Natural killer cell treated with Interleukin-12 subunit alpha and Interleukin-12 subunit beta and Interleukin-15 and Interleukin-18, amount 100 ng/mL, for 72 hours (primary cell): ENCODE results near the gene PTPN9. TPM values are rescaled to one million over a fixed set of nuclear protein-coding genes. Genes with fewer than 3 reads are reported as not detected.

Experiments
- ATAC-seq, 2 donors: fragments of 150-1000 bp; cut with Tn5 transposase in 1 of 2; sonication (Bioruptor Pico), chemical (Tn5 transposase) in 1 of 2; 2 replicates each; pipeline ENCODE4 v1.10.0; 2021
- DNase-seq: peaks from one replicate; pipeline ENCODE4 v3.0.0; 2022; ENCODE audit warnings: low spot score
- H3K27ac Mint-ChIP-seq, 2 donors: 1 replicate in 1 of 2; 2 replicates in 1 of 2; pipeline ENCODE4 v1.8.0; 2022; ENCODE audit warnings: mixed read lengths in 2 of 2, mild to moderate bottlenecking in 1 of 2, moderate library complexity in 1 of 2
- H3K27me3 Mint-ChIP-seq, 2 donors: 1 replicate in 1 of 2; 2 replicates in 1 of 2; pipeline ENCODE4 v1.8.0; 2022; ENCODE audit warnings: mixed read lengths in 2 of 2
- H3K36me3 Mint-ChIP-seq: one replicate; pipeline ENCODE4 v1.8.0; 2022; ENCODE audit warnings: mixed read lengths
- H3K4me1 Mint-ChIP-seq, 2 donors: 1 replicate in 1 of 2; 2 replicates in 1 of 2; pipeline ENCODE4 v1.8.0; 2022; ENCODE audit warnings: low read depth in 2 of 2, mixed read lengths in 2 of 2, mild to moderate bottlenecking in 1 of 2
- H3K4me3 Mint-ChIP-seq: one replicate; pipeline ENCODE4 v1.8.0; 2022; ENCODE audit warnings: mixed read lengths
- H3K9me3 Mint-ChIP-seq: 2 replicates; pipeline ENCODE4 v1.8.0; 2022; ENCODE audit warnings: mixed read lengths
- total RNA-seq, 2 donors: library from RNA; stranded (reverse); gene quantifications; one replicate each; pipeline ENCODE4 v1.2.3, GENCODE V29; 2022

The PTPN9 gene
- total RNA-seq, result 10 to 100 TPM; 30.0 to 34.2 TPM

GRCh38 chr15:75578948-75579920, at the start of gene PTPN9:
Gene PTPN9 (minus strand): TSS chr15:75579315. CDS start chr15:75578776, 539 bp downstream.
- Mint-ChIP-seq H3K27ac (peak within 1 kb of the TSS; percentile 83 to 92), H3K4me1 (peaks cover 17 to 23% of the 10 kb centered on the region in 2 donors), H3K9me3 (no peaks in the 10 kb centered on the region), H3K27me3 (no peaks in the 10 kb centered on the region), H3K4me3 (peak within 1 kb of the TSS; percentile 93), H3K36me3 (no peaks in the 10 kb centered on the region)
- ATAC-seq, result peak; percentile 89 to 91
- DNase-seq, result peak; percentile 85

- H3K9me3 Mint-ChIP-seq, result no peaks in the 10 kb centered on the region
- no peaks in the 10 kb centered on the region for H3K36me3 Mint-ChIP-seq
- H3K4me1 Mint-ChIP-seq, result peaks cover 19 to 20% of the 10 kb centered on the region in 2 donors
- DNase-seq (peak; percentile 95), ATAC-seq (peak; percentile 96 to 97)
- no peaks in the 10 kb centered on the region for H3K27me3 Mint-ChIP-seq
- peak within 1 kb of the TSS; percentile 95 for H3K4me3 Mint-ChIP-seq
- peak within 1 kb of the TSS; percentile 97 to 99 for H3K27ac Mint-ChIP-seq
Observed at GRCh38 chr15:75625542-75626347, 46.6 kb upstream of the PTPN9 start, which contains the start of gene SNUPN. Gene SNUPN (minus strand): TSS chr15:75625725. CDS start chr15:75621051, 4,674 bp downstream.

GRCh38 chr15:75622505-75622904, 43.4 kb upstream of the PTPN9 start:
- Mint-ChIP-seq H3K9me3 (no peaks in the 10 kb centered on the region), H3K4me3 (no peak overlapping the region), H3K4me1 (peaks cover 26 to 27% of the 10 kb centered on the region in 2 donors), H3K27ac (peak overlapping the region in 1 of 2 donors; percentile 74), H3K36me3 (no peaks in the 10 kb centered on the region), H3K27me3 (no peaks in the 10 kb centered on the region)
- no peak for ATAC-seq
- DNase-seq, result no peak

GRCh38 chr15:75620841-75621391, 41.8 kb upstream of the PTPN9 start:
- no peak for ATAC-seq
- peak overlapping the region; percentile 10 to 74 for H3K27ac Mint-ChIP-seq
- H3K36me3 Mint-ChIP-seq, result peaks cover 2% of the 10 kb centered on the region
- no peak for DNase-seq
- H3K4me1 Mint-ChIP-seq, result peaks cover 19 to 20% of the 10 kb centered on the region in 2 donors
- no peak overlapping the region for H3K4me3 Mint-ChIP-seq
- H3K27me3 Mint-ChIP-seq, result no peaks in the 10 kb centered on the region
- no peaks in the 10 kb centered on the region for H3K9me3 Mint-ChIP-seq

DNA sequence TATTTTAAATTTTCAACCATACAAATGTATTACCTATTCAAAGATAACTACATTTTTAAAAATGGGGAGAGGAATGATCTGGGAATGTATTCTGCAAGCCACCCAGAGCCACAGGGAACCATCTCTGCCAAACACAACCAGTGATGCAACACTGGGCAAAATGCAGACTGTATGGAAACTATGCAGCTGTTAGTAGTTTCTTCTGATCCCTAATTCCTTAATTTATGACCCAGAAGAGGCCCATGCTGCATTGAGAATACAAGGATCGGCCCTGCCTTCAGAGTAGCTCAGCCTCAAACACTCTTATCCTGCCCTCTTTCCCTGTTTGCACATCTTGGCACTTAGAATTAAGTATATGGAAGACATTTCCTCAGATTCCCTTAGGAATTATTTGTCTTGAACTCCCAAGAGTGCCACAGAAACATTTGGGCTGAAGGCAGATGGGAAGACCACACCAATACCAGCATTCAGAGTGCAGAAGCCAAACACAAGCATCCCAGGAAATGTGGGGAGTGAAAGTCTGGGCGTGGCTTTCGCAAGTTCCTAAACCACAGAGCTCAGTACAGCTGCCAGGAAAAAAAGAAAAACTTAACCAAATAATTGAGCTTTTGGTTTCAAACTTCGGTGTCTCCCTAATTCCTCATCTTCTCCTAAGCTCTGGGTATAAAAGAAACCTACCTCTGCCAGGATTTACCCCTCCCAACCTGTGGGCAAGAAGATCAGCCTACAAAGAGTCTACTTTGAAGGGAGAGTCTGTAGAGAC, 41.1 kb upstream of the PTPN9 start:
- Mint-ChIP-seq H3K4me3 (no peak overlapping the region), H3K4me1 (peaks cover 17 to 20% of the 10 kb centered on the region in 2 donors), H3K36me3 (peaks cover 9% of the 10 kb centered on the region)

GRCh38 chr15:75616766-75617165, 37.7 kb upstream of the PTPN9 start:
- H3K27me3 Mint-ChIP-seq, result no peaks in the 10 kb centered on the region
- no peaks in the 10 kb centered on the region for H3K9me3 Mint-ChIP-seq
- DNase-seq (no peak), ATAC-seq (no peak)
- no peak overlapping the region for H3K27ac Mint-ChIP-seq
- H3K4me3 Mint-ChIP-seq, result no peak overlapping the region
- peaks cover 17% of the 10 kb centered on the region in 2 donors for H3K4me1 Mint-ChIP-seq
- H3K36me3 Mint-ChIP-seq, result peaks cover 23% of the 10 kb centered on the region

More for the DNA sequence above, 41.1 kb upstream of the PTPN9 start:
- H3K27me3 Mint-ChIP-seq, result no peaks in the 10 kb centered on the region
- DNase-seq (no peak), ATAC-seq (no peak)
- peak overlapping the region; percentile 10 to 74 for H3K27ac Mint-ChIP-seq
- H3K9me3 Mint-ChIP-seq, result no peaks in the 10 kb centered on the region

DNA sequence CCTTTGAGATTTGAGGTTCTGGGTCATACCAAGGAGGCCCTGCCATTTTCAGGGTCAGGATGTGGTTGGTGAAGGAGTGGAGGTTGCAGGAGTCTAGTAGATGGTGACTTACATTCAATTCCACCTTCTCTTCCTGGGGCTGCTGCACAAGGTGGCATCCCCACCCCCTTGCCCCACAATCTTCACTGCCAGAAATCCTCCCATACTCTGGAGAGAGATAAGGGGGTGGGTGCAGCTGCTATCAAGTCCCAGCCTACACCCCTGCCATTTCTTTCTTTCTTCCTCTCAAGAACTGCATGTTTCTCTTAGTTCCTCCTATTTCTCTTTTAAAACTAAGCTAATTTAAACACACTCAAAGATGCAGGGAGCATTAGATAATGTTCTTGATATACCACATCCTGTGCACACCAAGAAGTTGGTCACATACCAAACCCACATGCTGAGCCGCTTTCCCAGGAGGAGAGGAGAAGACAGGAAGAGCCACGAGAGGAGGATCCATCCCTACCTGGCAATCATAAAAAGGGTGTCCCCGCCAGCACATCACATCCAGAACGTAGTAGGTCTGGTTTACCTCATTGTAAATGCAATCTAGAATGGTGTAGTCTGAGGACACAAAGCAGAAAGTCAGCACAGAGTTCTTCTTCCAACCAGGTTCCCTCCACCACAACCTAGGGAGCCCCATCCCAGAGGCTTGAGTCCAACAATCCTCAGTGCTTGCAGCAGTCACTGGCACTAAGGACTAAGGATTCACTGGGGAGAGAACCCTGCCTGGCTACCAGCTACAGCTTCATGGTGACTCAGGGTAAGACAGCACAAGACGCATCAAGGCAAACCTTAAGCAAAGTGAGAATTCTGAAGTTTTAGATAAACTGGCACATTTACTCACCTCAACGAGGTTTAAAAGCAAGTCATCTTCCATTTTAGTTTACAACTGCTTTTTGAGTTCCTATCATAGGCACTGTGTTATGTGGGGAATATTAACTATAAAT, 27.9 kb upstream of the PTPN9 start:
- Mint-ChIP-seq H3K4me3 (peak overlapping the region; percentile 72), H3K9me3 (no peaks in the 10 kb centered on the region), H3K36me3 (peaks cover 11% of the 10 kb centered on the region), H3K27me3 (no peaks in the 10 kb centered on the region), H3K4me1 (peaks cover 32 to 34% of the 10 kb centered on the region in 2 donors), H3K27ac (peak overlapping the region; percentile 77 to 86)
- DNase-seq (no peak), ATAC-seq (peak; percentile 59 to 77)

- no peaks in the 10 kb centered on the region for H3K9me3 Mint-ChIP-seq
- DNase-seq, result no peak
- peaks cover 32 to 34% of the 10 kb centered on the region in 2 donors for H3K4me1 Mint-ChIP-seq
- H3K4me3 Mint-ChIP-seq, result peak overlapping the region; percentile 72
- H3K27me3 Mint-ChIP-seq, result no peaks in the 10 kb centered on the region
- H3K27ac Mint-ChIP-seq, result peak overlapping the region; percentile 77 to 86
- no peak for ATAC-seq
- H3K36me3 Mint-ChIP-seq, result peaks cover 10% of the 10 kb centered on the region
Observed at GRCh38 chr15:75606026-75606425, 26.9 kb upstream of the PTPN9 start.

DNA sequence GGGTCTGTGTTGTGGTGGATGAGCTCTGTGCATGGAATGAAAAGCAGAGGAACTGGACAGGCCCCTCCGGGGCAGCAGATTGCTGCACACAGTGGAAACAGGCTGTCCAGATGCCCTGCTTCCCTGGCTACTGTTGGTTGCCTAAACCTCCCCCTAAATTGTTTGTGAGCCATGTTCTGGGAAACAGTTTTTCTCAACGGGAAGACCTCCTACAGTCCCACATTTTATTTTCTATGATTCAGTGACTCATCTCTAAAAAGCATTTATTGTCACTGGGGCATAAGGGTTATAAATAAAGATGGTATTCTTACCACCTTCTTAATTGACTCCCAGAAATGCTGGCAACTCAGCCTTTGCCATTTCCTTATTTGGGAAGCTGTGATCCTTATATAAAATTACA, 20.3 kb upstream of the PTPN9 start:
- no peaks in the 10 kb centered on the region for H3K27me3 Mint-ChIP-seq
- peaks cover 25 to 28% of the 10 kb centered on the region in 2 donors for H3K4me1 Mint-ChIP-seq
- H3K4me3 Mint-ChIP-seq, result no peak overlapping the region
- peak overlapping the region in 1 of 2 donors; percentile 76 for H3K27ac Mint-ChIP-seq
- H3K36me3 Mint-ChIP-seq, result peaks cover 11% of the 10 kb centered on the region
- ATAC-seq (no peak), DNase-seq (no peak)
- H3K9me3 Mint-ChIP-seq, result no peaks in the 10 kb centered on the region

GRCh38 chr15:75598361-75598760, 19.2 kb upstream of the PTPN9 start:
- Mint-ChIP-seq H3K27ac (peak overlapping the region; percentile 76 to 90), H3K9me3 (no peaks in the 10 kb centered on the region), H3K27me3 (no peaks in the 10 kb centered on the region), H3K36me3 (peaks cover 11% of the 10 kb centered on the region), H3K4me3 (peak overlapping the region; percentile 39), H3K4me1 (peaks cover 25 to 28% of the 10 kb centered on the region in 2 donors)
- no peak for ATAC-seq
- no peak for DNase-seq

GRCh38 chr15:75597667-75598341, 18.7 kb upstream of the PTPN9 start:
- H3K27ac Mint-ChIP-seq, result peak overlapping the region; percentile 76 to 90
- ATAC-seq, result peak; percentile 68 to 72
- peaks cover 25 to 28% of the 10 kb centered on the region in 2 donors for H3K4me1 Mint-ChIP-seq
- H3K27me3 Mint-ChIP-seq, result no peaks in the 10 kb centered on the region
- H3K4me3 Mint-ChIP-seq, result peak overlapping the region; percentile 76
- H3K36me3 Mint-ChIP-seq, result peaks cover 11% of the 10 kb centered on the region
- peak; percentile 64 for DNase-seq
- H3K9me3 Mint-ChIP-seq, result no peaks in the 10 kb centered on the region
